ENCODE results near the gene SASH1.

SASH1 gene

DNA sequence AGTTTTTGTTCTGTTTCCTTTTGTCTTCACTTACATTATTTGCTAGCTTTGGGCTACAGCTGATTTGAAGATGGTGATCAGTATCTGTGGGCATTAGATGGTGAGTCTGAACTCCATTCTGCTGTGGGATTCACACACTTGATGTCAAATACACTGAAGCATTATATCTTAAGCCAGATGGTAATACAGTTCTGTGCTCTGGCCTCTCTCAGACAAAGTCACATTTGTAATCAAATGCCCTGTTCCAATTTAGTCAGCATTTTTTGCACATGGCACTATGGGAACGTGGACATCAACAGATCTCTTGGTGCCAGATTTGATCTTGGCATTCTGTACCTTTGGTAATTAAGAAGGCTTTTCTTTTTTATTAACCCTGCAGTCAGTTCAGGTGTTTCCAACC is 56.0 kb downstream of the SASH1 start:
- no peak for DNase-seq (ENCODE audit: low read depth in 1 of 2, low spot score in 1 of 2)

DNA sequence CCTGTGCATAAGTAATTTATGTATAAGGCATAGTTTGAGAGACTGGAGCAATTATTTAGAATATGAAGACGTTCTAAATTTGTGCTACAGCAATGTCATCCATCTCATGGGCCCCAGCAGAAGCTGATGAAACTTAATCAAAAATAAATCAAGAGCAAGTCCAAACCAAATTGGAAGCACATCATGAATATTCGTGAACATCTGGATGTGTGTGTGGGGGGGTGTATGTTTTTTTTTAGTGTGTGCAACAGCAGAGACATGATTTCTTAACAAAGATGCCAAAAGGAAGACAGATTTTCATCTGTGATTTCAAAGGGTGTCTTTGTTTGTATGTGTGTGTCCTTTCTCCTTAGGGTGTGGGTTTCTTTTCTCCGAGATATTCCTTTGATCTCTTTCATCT is 58.9 kb downstream of the SASH1 start:
- DNase-seq (ENCODE audit: low read depth in 1 of 2, low spot score in 1 of 2), result no peak

DNA sequence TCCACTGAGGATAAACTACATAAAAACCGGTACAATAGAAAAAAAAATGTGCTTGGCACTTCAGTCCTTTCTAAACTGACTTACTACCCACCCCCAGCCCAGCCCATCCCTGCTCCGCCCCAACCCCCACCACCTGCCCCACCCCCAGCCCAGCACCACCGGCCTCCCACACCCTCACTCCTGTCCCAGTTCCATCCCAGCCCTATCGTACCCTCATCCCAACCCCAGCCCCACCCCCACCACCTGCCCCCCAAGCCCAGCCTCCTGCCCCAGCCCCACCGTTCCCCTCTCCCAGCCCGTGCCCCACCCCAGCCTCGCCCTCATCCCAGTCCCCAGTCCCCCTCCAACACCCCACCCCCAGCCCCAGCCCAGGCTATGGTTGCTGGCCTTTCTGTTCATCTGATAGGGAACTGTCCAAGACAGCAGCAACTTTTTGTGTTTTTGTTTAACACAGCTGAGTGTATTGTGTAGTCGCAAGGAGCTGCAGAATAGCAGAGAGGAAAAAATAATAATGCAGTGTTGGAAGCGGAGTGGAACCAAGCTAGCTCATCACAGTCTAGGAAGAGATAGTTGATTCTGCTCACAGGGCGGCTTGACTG is 61.9 kb downstream of the SASH1 start:
- no peak for DNase-seq (ENCODE audit: low read depth in 1 of 2, low spot score in 1 of 2)

DNA sequence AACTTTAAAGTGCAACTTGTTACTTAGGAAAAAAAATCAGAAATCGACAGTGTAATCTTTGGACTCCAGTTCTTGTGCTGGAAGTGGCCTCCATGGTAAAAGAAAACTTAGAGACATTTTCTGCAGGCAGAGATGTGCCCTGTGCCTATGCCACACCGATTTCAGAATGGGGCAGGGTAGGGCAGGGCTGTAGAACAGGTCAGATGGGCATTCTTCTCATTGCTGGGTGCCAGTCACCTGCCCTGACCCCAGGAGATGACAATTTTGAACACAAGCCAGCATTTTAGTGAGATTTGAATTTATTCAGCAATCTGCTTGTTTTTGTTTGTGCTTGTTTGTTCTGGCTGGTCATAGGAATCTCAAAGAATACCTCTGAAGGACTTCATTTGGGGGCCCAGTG is 63.3 kb downstream of the SASH1 start:
- DNase-seq (ENCODE audit: low read depth in 1 of 2, low spot score in 1 of 2), result no peak

- DNase-seq (ENCODE audit: low read depth in 1 of 2, low spot score in 1 of 2), result no peak
Observed at GRCh38 chr6:148406579-148407371, 64.1 kb downstream of the SASH1 start.

DNA sequence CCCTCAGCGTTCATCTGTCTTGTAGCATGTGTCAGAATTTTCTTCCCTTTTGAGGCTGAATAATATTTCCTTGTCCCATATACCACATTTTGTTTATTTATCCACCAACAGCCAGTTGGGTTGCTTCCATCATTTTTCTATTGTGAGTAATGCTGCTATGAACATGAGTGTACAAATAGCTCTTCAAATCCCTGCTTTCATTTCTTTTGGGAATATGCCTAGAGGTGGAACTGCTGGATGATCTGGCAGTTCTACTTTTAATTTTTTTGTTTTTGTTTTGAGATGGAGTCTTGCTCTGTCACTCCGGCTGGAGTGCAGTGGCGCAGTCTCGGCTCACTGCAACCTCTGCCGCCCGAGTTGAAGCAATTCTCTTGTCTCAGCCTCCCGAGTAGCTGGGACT is 64.7 kb downstream of the SASH1 start:
- no peak for DNase-seq (ENCODE audit: low read depth in 1 of 2, low spot score in 1 of 2)

GRCh38 chr6:148413321-148414091 is 70.9 kb downstream of the SASH1 start:
- DNase-seq (ENCODE audit: low read depth in 1 of 2, low spot score in 1 of 2), result no peak

GRCh38 chr6:148414092-148414489 is 71.5 kb downstream of the SASH1 start:
- no peak for DNase-seq (ENCODE audit: low read depth in 1 of 2, low spot score in 1 of 2)

DNA sequence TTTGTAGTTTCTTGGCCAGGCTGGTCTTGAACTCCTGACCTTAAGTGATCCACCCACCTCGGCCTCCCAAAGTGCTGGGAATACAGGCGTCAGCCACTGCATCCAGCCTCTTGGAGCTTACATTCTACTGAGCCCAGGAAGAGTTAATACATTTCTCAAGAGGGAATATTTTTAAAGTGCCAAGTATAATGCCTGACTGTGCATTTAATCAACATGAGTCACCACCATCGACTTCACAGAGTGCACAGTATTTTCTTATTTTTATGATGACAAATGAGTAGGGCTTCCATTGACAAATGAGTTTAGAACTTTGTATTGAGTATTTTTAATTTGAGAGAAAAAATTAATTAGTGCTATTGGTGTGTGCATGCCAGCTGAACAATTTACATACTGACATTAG is 72.2 kb downstream of the SASH1 start:
- DNase-seq (ENCODE audit: low read depth in 1 of 2, low spot score in 1 of 2), result no peak

- DNase-seq (ENCODE audit: low read depth in 1 of 2, low spot score in 1 of 2), result no peak
Observed at GRCh38 chr6:148415511-148416260, 73.0 kb downstream of the SASH1 start.

DNA sequence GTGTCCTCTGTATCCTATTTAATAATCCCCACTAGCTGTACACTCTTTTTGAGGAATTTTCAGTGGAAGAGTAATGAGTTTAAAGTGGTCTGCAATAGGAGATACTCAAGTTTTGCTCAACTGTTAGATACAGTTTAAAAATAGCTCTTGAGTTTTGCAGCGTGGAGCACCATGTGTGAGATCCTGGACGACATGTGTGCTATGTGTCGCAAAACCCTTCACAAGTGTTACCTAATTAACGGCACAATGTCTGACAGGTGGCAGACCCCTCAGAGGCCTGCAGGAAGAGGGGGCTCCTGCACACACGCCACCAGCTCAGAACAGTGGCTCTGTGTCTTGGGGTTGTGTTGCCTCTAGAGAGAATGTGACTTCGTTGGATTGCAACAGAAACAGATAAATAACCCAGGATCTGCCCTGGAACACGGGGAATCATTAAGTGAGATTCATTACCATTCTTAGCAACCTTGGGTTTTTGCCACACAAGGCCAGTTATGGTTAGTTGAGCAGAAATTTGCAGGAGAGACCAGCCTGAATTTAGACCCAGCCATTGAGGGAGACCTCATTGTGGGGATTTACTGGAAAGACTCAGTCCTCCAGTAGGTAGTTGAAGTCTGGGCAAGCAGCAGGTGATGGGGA is 73.8 kb downstream of the SASH1 start:
- no peak for DNase-seq (ENCODE audit: low read depth in 1 of 2, low spot score in 1 of 2)

DNA sequence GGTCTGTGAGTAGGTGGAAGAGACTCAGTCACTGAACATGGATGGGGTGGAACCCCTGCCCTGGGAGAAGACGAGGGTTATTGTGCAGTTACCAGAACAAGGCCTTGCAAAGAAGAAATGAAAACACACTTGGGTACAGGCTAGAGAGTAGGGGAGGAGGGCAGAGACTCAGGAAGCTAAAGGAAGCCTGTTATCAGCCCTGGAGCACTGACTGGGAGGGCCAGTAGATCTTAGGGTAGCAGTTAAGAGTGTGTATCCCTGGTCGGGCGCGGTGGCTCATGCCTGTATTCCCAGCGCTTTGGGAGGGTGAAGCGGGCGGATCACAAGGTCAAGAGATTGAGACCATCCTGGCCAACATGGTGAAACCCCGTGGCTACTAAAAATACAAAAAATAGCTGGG is 74.4 kb downstream of the SASH1 start:
- DNase-seq (ENCODE audit: low read depth in 1 of 2, low spot score in 1 of 2), result no peak

GRCh38 chr6:148419430-148419829 is 76.8 kb downstream of the SASH1 start:
- no peak for DNase-seq (ENCODE audit: low read depth in 1 of 2, low spot score in 1 of 2)

DNA sequence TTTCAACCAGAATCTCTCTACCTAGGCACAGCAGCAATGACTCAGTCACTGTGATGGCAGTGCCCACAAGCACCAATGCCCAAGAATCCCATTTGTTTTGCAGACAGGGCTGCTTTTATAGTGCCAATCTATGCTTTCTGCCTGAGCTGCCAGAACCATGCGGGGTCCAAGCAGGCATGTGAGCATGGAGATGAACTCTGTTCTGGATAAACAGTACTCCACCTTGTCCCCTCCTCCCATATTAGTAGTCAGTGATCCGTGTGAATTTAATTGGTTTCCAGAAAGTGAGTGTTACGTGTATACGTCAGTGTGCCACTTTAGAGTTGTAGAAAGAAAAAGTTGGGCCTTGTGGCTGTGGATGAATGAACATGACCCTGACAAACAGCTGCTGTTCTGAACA is 79.4 kb downstream of the SASH1 start:
- no peak for DNase-seq (ENCODE audit: low read depth in 1 of 2, low spot score in 1 of 2)

GRCh38 chr6:148423133-148423532 is 80.5 kb downstream of the SASH1 start:
- no peak for DNase-seq (ENCODE audit: low read depth in 1 of 2, low spot score in 1 of 2)

DNA sequence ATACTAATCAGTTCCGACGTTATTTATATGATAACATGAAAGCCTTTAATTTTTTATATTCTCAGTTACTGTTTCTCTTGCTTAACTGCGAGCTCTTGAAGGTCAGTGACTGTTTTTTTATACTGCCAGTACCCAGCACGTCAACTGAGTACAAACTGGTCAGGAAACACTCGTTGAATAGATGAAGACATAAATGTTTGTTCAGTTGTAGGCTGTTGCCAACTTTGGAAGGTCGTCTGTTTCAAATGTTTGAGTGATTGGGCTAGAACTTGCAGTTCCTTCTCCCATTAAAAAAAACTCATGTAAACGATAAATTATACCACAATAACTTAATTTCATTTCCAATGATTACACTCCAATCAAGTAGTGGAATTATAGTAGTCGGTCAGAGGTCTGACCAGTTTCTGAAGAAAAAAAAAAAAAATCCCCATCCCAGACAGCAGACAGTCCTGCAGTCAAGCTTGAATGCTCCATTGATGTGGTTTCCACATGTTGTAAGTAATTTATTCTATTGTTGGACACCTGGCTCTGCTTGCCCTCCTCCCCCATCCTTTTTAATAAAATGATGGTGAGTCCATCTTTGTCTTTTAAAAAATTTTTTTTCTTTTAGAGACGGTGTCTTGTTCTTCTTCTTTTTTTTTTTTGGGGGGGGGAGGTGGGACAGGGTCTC is 81.1 kb downstream of the SASH1 start:
- DNase-seq (ENCODE audit: low read depth in 1 of 2, low spot score in 1 of 2), result no peak

GRCh38 chr6:148425443-148425842 is 82.8 kb downstream of the SASH1 start:
- DNase-seq (ENCODE audit: low read depth in 1 of 2, low spot score in 1 of 2), result no peak

DNA sequence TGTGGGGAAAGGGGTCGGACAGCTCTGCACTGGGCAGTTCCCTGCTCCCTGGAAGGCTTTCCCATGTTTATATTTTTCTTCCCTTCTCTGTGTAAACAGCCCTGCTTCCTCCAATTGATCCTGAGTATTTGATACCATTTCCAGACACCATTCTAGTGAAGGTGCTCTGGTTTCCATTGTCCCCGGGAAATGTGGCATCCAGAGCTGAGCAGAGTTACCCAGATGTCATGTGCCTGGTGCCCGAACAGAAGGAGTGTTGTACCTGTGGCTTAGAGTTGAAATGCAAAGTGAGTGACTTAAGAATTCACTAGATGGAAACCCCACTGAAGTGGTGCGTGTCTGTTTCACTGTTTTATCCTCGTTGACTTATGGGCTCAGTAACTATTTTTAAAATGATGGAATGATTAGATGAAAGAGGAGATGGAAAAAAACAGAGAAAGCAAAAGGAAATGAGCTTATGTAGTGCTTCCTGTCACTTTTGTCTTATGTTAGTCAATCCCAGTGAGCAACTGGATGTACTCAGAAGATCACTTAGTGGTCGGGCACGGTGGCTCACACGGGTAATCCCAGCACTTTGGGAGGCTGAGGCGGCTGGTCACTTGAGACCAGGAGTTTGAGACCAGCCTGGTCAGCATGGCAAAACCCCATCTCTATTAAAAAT is 83.8 kb downstream of the SASH1 start:
- DNase-seq (ENCODE audit: low read depth in 1 of 2, low spot score in 1 of 2), result no peak

DNA sequence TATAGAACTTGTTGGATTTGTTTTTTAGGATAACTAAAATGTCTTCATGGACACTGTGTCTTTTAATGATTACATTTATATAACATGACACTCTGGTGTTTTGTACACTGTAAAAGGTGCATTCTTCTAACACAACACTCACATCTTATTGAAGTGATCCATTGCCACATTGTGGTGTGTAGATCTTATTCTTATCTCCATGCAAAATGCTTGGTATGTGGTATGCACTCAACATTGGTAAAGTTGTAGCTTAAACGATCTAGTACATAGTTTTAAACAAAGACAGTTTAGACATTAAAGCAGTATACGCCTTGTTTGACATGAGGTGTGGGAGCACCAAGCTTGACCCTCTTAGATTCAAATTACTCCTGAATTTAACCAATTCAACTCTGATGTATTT is 84.7 kb downstream of the SASH1 start:
- no peak for DNase-seq (ENCODE audit: low read depth in 1 of 2, low spot score in 1 of 2)

DNA sequence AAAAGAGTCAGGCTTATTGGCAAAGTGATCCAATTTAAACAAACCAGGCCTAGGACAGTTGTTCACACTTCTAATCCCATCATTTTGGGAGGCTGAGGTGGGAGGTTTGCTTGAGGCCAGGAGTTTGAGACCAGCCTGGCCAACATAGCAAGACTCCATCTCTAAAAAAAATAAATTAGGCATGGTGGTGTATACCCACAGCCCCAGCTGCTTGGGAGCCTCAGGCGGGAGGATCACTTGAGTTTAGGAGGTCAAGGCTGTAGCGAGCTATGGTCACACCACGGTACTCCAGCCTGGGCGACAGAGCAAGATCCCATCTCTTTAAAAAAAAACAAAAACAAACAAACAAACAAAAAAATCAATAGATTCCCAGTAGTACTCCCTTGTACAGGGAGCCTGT is 86.8 kb downstream of the SASH1 start:
- DNase-seq (ENCODE audit: low read depth in 1 of 2, low spot score in 1 of 2), result no peak
